ENCODE data around the gene ALG8.
"Not testable (repeated sequence)": the region's sequence is repeated elsewhere in the genome, so short reads cannot be mapped to it uniquely, and the experiment has no call there.

The ALG8 gene

GRCh38 chr11:78100261-78100660 lies 39.2 kb downstream of the ALG8 start:
- no peak for DNase-seq

- no peak for DNase-seq
These were observed 39.8 kb downstream of the ALG8 start for GRCh38 chr11:78099666-78100065.

GRCh38 chr11:78097666-78098385 lies 41.6 kb downstream of the ALG8 start:
- DNase-seq, result no peak

DNA sequence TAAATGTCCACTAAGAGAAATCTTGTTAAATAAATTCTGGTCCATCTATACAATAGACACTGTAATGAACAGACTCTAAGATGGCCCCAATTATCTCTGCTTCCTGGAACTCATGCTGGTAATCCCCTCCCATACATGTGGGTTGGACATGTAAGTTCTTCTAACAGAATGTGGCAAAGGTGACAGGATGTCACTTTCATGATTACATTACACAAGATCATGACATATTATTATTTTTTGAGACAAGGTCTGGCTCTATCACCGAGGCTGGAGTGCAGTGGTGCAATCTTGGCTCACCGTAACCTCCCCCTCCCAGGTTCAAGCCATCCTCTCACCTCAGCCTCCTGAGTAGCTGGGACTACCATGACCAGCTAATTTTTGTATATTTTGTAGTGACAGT lies 45.2 kb downstream of the ALG8 start:
- no peak for DNase-seq

- not testable (repeated sequence) for DNase-seq
These were observed 52.8 kb downstream of the ALG8 start for GRCh38 chr11:78086521-78087074.

- DNase-seq, result no peak
These were observed 53.5 kb downstream of the ALG8 start for GRCh38 chr11:78085972-78086371.

DNA sequence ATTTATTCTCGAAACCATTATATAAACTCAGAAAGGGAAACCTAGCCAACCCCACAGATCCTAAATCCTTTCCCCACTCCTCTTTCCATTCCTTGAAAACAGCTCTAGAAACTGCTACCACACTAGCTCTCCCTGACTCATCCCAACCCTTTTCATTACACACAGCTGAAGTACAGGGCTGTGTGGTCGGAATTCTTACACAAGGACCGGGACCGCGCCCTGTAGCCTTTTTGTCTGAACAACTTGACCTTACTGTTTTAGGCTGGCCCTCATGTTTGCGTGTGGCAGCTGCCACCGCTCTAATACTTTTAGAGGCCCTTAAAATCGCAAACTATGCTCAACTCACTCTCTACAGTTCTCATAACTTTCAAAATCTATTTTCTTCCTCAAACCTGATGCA lies 54.9 kb downstream of the ALG8 start:
- not testable (repeated sequence) for DNase-seq

- DNase-seq, result no peak
These were observed 56.4 kb downstream of the ALG8 start for GRCh38 chr11:78083021-78083420.

- DNase-seq, result no peak
These were observed 57.3 kb downstream of the ALG8 start for GRCh38 chr11:78082146-78082545.

- DNase-seq, result no peak
These were observed 57.8 kb downstream of the ALG8 start for GRCh38 chr11:78081583-78081982.

- no peak for DNase-seq
These were observed 58.5 kb downstream of the ALG8 start for GRCh38 chr11:78080818-78081495.

DNA sequence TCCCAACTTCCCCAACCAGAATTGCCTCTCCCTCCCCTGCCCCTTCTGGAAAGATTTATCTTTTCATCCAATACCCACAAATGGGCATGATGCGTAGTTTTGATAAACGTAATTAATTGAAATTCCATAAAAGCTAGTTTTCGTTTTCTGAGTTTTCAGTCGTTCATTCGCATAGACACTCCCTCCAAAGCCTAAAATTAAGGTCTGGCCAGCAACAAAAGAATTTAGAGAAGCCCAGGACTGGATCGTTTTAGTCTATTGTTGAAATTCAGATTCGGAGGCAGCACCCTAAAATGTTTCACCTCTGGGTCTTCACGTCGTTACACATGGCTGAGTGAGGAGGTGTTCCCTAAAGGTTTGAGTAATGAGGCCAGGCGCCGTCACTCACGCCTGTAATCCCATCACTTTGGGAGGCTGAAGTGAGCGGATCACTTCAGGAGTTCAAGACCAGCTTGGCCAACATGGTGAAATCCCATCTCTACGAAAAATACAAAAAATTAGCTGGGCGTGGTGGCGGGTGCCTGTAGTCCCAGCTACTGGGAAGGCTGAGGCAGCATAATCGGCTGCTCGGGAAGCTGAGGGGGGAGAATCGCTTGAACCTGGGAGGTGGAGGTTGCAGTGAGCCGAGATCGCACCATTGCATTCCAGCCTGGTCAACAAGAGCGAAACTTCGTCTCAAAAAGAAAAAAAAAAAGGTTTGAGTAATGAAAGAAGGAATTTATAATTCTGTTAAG lies 59.2 kb downstream of the ALG8 start:
- no peak for DNase-seq

DNA sequence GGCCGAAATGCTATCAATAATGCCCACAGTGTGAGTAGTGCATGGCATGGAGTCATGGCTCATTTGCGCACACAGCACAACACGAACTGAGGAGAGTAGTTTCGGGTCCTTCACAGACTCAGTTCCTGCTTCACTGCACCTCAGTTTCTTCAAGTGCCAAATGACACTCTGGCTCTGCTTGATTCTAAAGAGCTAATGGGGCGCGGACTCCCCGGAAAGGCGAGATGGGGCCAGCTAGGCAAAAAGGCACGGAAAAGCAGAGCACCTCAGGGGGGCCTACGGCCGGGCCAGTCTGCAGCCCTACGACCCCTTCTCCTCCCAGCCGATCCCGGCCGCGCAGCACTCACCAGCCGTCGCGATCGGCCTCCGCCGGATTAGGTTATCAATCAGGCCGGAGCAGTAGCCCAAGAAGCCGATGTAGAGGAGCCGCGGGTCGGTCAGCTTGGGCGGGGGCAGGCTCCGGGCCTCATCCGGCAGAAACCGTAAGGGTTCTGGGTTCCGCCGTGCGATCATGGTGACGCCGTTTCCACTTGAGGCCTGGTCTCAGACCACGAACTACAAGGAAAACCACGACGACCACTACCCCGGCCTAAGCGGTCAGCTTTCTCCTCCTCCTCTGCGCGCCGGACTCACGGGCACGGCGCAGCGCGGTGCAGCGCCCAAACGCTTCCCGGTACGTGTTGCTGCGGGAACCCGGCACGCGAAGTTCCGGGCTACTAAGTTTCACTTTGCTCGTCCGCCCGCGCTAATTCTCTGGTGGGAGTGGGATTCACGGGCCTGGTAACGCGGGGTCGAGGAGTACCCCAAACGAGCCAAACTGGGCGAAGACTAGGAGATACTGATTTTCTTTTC lies 60.0 kb downstream of the ALG8 start, which contains the start of gene NDUFC2:
Gene NDUFC2, minus strand, starts transcription at position 631 of the 852 bp plus-strand sequence. Its CDS starts 118 bp downstream, at position 513.
- peak; percentile 90 for DNase-seq

GRCh38 chr11:78078218-78079167 lies 60.9 kb downstream of the ALG8 start:
- no peak for DNase-seq

DNA sequence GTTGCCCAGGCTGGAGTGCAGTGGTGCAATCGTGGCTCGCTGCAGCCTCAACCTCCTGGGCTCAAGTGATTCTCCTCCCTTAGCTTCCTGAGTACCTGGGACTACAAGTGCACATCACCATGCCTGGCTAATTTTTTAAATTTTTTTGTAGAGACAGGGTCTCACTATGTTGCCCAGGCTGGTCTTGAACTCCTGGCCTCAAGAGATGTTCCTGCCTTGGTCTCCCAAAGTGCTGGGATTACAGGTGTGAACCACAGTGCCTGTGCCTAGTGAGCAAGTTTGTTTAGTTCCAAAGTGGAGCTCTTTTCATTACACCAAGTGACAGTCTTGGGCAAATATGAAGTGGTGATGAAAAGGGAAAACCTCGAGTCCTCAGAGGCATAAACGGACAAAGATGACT lies 61.8 kb downstream of the ALG8 start:
- not testable (repeated sequence) for DNase-seq

DNA sequence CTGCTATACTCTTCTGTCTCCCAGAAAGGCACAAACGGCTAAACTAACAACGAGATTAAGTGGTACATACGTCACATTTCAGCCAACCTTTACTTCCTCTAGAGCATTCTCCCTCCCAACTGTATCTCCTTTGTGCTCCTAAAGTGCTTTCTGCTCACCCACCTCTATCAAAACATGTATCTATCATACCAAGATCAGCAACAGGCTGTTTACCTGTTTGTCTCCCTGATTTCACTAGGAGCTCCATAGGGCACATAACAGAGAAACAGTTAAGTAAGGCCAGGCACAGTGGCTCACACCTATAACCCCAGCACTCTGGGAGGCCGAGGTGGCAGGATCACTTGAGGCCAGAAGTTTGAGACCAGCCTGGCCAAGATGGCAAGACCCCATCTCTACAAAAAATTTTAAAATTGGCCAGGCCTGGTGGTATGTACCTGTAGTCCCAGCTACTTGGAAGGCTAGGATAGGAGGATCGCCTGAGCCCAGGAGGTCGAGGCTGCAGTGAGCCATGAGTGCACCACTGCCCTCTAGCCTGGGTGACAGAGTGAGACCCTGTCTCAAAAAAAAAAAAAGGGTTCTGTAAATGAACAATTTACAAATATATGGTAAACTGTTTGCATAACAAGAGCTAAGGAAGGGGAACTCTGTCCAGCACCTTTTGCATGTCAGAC lies 62.6 kb downstream of the ALG8 start:
- no peak for DNase-seq

- no peak for DNase-seq
These were observed 64.7 kb downstream of the ALG8 start for GRCh38 chr11:78074756-78075155.

GRCh38 chr11:78072455-78072854 lies 67.0 kb downstream of the ALG8 start:
- no peak for DNase-seq

DNA sequence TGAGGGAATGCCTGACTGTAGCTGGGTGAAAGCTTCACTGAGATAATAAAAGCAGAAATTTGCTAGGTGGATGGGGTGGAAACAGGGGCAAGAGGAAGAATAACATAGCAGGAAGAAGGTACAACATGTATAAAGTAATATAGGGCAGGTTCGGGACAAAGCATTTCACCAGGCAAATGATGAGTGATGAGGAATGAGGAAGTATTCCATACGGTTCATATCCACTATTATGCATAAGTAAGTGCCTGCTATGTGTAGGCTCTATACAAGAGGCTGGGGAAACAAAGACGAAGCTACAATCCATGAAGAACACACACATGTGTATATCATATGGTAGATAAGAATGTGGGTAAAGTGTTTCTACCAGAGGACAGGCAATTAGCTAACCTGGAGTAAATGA lies 67.7 kb downstream of the ALG8 start:
- no peak for DNase-seq

- DNase-seq, result no peak
These were observed 68.8 kb downstream of the ALG8 start for GRCh38 chr11:78070621-78071020.

DNA sequence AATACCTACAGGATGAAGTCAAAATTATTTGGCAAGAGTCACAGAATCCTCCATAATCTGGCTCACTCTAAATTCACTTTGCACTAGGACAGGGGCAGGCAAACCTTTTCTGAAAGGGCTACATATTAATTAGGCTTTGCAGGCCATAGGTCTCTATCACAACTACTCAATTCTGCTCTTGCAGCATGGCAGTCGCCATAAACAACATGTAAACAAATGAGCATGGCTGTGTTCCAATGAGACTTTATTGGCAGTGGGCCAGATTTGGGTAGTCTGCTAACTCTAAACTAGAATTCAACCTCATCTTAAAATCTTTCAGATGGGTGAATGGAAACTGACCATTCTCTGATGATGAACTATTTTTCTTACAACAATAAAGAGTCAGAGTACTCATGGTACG lies 70.0 kb downstream of the ALG8 start:
- DNase-seq, result no peak
